ENCODE data around the gene LRP6. TPM values are rescaled to one million over a fixed set of nuclear protein-coding genes. Genes with fewer than 3 reads are reported as not detected.

The LRP6 gene
- polyA plus RNA-seq, 1 donor (not counting 4 experiments of a cell fraction or from before 2014, with no cell fraction given), result 13.0 TPM

DNA sequence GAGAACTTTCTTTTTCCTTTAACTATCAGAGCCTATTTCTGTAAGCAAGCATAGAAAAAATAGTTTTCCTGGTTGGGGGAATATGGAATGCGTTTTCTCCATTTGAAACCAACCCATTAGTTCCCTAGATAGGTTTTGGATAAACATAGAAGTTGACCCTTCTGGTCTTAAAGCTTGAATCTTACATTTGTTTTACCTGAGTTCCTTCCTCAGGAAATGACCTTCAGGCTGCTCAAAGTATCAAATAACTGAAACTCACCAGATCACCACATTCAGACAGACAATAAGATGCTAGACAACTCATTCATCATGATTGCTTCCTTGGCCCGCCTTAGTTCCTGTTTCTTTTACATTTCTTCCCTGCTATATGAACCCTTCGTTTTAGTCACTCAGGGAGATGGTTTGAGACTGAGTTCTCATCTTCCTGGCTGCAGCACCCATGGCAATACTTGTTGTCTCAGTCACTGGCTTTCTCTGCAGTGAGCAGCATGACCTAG lies 52.2 kb downstream of the LRP6 start:
- dilution Hi-C loops (cut with MboI; ENCODE audit: extremely low pct_ligation_motif_present, low sequenced_read_pairs), result no loop called here
- Histone ChIP-seq H4K20me1 (ENCODE audit: control insufficient read depth, extremely low read depth, insufficient read depth, low read length) (no peaks in the 10 kb centered on the region), H3K27me3 (ENCODE audit: control insufficient read depth, extremely low read depth, insufficient read depth, low read length) (no peaks in the 10 kb centered on the region), H3K4me3 (ENCODE audit: control insufficient read depth in 2 of 3, extremely low read depth in 1 of 3, insufficient read depth in 2 of 3, low read depth in 1 of 3, low read length in 3 of 3) (no peak overlapping the region), H3K9me3 (ENCODE audit: control insufficient read depth, low read depth, low read length) (no peaks in the 10 kb centered on the region), H3K4me2 (ENCODE audit: control insufficient read depth, extremely low read depth, insufficient read depth, low read depth, low read length) (no peak overlapping the region), H3K36me3 (ENCODE audit: control insufficient read depth in 2 of 2, extremely low read depth in 1 of 2, insufficient read depth in 2 of 2, low read length in 2 of 2) (no peaks in the 10 kb centered on the region), H2AFZ (ENCODE audit: control insufficient read depth, low read length) (no peak overlapping the region), H3K79me2 (ENCODE audit: control insufficient read depth, insufficient read depth, low read length) (peaks cover 34% of the 10 kb centered on the region), H3K9ac (ENCODE audit: control insufficient read depth, extremely low read depth, insufficient read depth, low read length) (no peak overlapping the region), H3K4me1 (ENCODE audit: control insufficient read depth, extremely low read depth, insufficient read depth, low read length) (peaks cover 8% of the 10 kb centered on the region), H3K9me1 (ENCODE audit: control insufficient read depth, extremely low read depth, insufficient read depth, low read length) (no peaks in the 10 kb centered on the region), H3K27ac (ENCODE audit: control insufficient read depth, insufficient read depth, low read length) (no peak overlapping the region)
- no peak for DNase-seq (ENCODE audit: low read depth, low spot score)
- FAIRE-seq, result peak; percentile 59
- TF ChIP-seq, protein P1, sequence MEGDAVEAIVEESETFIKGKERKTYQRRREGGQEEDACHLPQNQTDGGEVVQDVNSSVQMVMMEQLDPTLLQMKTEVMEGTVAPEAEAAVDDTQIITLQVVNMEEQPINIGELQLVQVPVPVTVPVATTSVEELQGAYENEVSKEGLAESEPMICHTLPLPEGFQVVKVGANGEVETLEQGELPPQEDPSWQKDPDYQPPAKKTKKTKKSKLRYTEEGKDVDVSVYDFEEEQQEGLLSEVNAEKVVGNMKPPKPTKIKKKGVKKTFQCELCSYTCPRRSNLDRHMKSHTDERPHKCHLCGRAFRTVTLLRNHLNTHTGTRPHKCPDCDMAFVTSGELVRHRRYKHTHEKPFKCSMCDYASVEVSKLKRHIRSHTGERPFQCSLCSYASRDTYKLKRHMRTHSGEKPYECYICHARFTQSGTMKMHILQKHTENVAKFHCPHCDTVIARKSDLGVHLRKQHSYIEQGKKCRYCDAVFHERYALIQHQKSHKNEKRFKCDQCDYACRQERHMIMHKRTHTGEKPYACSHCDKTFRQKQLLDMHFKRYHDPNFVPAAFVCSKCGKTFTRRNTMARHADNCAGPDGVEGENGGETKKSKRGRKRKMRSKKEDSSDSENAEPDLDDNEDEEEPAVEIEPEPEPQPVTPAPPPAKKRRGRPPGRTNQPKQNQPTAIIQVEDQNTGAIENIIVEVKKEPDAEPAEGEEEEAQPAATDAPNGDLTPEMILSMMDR (optimal IDR thresholded peaks at IDR 0.05 in 1 of 3, IDR thresholded peaks at IDR 0.05 in 1 of 3, conservative IDR thresholded peaks at IDR 0.05 in 1 of 3; ENCODE audit: extremely low read depth in 1 of 3, insufficient read depth in 2 of 3, low read length in 3 of 3), result no peak
- no peak for TF ChIP-seq EZH2 (IDR thresholded peaks at IDR 0.05; ENCODE audit: low read length)

DNA sequence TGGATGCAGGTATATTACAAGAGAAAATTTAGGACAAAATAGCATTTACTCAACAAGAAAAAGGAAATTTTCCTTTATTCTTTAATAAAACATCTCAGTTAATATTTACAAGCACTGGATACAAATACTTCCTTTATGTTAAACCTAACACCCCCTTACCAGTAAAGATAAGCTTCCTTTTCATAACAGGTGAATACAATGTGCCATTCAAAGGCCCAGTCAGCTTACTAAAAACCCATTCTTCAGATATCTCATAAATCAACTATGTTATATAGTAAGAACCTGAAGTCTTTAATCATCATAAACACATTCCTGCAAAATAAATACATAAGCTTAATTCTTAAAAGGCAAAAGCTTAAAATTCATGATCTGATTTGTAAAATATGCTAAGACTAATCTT lies 52.6 kb downstream of the LRP6 start:
- no peak overlapping the region for H3K4me2 ChIP-seq (ENCODE audit: control insufficient read depth, extremely low read depth, insufficient read depth, low read depth, low read length)

More for the DNA sequence above, 52.6 kb downstream of the LRP6 start:
- FAIRE-seq, result no peak
- Histone ChIP-seq H3K4me1 (ENCODE audit: control insufficient read depth, extremely low read depth, insufficient read depth, low read length) (peaks cover 8% of the 10 kb centered on the region), H4K20me1 (ENCODE audit: control insufficient read depth, extremely low read depth, insufficient read depth, low read length) (no peaks in the 10 kb centered on the region), H3K27ac (ENCODE audit: control insufficient read depth, insufficient read depth, low read length) (no peak overlapping the region), H2AFZ (ENCODE audit: control insufficient read depth, low read length) (no peak overlapping the region), H3K79me2 (ENCODE audit: control insufficient read depth, insufficient read depth, low read length) (peaks cover 32% of the 10 kb centered on the region), H3K9me1 (ENCODE audit: control insufficient read depth, extremely low read depth, insufficient read depth, low read length) (no peaks in the 10 kb centered on the region), H3K4me3 (ENCODE audit: control insufficient read depth in 2 of 3, extremely low read depth in 1 of 3, insufficient read depth in 2 of 3, low read depth in 1 of 3, low read length in 3 of 3) (no peak overlapping the region), H3K9me3 (ENCODE audit: control insufficient read depth, low read depth, low read length) (no peaks in the 10 kb centered on the region), H3K36me3 (ENCODE audit: control insufficient read depth in 2 of 2, extremely low read depth in 1 of 2, insufficient read depth in 2 of 2, low read length in 2 of 2) (no peaks in the 10 kb centered on the region), H3K27me3 (ENCODE audit: control insufficient read depth, extremely low read depth, insufficient read depth, low read length) (no peaks in the 10 kb centered on the region), H3K9ac (ENCODE audit: control insufficient read depth, extremely low read depth, insufficient read depth, low read length) (no peak overlapping the region)
- DNase-seq (ENCODE audit: low read depth, low spot score), result no peak
- dilution Hi-C loops (cut with MboI; ENCODE audit: extremely low pct_ligation_motif_present, low sequenced_read_pairs), result no loop called here
- TF ChIP-seq EZH2 (IDR thresholded peaks at IDR 0.05; ENCODE audit: low read length), result no peak
- TF ChIP-seq, protein P1 (optimal IDR thresholded peaks at IDR 0.05 in 1 of 3, IDR thresholded peaks at IDR 0.05 in 1 of 3, conservative IDR thresholded peaks at IDR 0.05 in 1 of 3; ENCODE audit: extremely low read depth in 1 of 3, insufficient read depth in 2 of 3, low read length in 3 of 3), result no peak
